Globus pallidus (tissue), 1 donor: Measurements from ENCODE around the gene LTBP2.

ENCODE experiments used
- DNase-seq: peaks from one replicate; pipeline ENCODE4 v3.0.0-alpha.2; 2015; ENCODE audit warnings: low spot score

LTBP2 gene

DNA sequence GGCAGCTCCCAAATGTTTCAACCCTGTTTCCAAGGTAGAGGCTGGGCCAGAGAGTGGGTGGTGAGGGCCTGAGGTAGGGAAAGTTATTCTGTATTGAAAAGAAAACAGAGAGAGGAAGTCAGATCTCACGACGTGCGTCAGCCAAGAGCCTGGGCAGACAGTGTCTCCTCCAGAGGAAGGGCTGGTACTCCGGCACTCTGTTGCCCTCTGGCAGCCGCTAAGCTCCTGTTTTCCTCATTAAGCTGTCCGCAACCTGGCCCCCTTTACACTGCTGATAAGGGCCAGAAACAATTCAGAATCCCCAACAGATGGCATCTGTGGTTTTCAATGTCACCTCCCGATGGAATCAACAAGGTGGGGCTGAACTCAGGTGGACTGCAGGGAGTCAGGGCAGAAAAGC lies 26.0 kb upstream of the LTBP2 start:
- DNase-seq: no peak

DNA sequence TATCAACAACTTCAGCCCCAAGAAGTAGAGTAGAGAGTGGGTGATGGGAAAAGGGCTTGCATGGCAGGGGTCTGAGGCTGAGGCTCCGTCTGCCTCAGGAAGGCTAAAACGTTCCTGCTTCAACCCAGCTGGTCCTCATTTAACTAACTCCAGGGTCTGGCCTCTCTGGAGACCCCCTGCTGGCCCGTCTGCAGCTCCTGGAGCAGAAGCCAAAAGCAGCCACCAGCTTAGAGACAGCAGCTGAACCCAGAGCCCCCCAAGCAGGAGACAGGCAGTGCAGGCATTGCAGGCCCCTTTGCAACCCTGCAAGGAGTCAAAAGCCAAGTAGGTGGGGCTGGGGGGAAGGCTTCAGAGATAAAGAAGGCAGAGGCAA lies 25.1 kb upstream of the LTBP2 start:
- no peak for DNase-seq

DNA sequence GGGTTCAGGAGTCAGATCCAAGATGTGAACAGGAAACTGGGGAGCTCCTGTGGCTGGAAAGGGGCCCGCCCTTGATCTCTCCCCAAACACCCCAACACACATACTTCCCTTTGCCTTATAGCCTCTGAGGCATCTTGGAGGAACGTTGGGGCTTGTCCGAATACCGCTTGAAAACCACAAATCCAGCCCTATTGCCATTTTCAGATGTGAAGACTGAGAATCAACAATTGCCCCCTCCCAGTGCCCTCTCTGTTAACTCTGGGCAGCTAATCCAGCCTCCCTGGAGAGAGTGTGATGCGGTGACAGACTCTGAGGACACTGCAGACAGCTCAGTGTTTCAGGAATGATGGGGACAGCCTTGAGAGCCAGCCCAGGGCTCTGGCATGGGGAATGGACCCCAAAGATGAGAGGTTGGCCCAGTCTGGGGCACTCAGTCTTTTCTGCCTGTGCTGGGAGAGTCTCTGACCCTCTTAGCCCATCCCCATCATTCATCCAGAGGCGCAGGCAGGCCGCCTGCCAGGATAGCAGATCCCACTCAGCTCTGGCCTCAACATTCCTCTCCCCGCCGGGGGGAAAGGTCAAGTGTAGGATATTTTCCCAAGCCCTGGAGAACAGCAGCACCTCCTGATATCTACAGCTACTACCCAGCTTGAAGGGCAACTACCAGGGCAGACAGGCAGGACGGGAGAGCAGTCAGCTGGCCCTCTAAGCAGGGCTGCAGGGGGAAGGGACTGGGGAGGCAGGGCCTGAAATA lies 24.6 kb upstream of the LTBP2 start:
- no peak for DNase-seq

DNA sequence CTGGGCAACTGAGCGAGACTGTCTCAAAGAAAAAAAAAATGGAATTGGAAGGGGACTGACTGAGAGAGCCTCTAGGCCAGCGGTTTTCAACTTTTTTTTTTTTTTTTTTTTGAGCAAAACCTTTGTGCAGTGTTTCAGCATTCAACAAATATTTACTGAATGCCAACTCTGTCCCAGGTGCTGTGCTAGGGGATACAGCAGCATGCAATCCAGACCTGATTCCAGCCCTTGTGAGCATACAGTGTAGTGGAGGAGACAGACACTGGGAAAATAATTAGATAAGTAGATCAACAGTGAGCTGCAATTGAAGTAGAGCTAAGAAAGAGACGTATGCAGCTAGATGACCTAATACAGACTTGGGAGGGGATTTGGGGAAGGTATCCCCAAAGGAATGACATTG lies 23.8 kb upstream of the LTBP2 start:
- DNase-seq: no peak

DNA sequence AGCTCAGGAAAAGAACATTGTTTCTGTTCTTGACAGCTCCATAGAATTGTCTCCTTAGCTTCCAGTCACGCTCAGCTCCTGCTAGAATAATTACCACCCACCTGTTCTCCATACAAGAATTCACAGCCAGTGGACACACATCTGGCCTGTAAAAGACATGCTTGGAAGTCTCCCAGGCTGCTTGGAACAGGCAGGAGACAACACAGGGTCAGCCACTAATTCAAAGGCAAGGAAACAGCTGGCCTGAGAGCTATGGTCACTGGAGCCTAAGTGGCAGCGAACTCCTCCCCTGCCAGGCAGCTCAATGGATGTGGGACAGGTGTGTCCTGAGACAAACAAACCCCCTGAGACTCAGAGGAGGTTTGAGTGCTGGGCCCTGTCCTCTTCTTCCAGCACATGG lies 22.9 kb upstream of the LTBP2 start:
- no peak for DNase-seq

DNA sequence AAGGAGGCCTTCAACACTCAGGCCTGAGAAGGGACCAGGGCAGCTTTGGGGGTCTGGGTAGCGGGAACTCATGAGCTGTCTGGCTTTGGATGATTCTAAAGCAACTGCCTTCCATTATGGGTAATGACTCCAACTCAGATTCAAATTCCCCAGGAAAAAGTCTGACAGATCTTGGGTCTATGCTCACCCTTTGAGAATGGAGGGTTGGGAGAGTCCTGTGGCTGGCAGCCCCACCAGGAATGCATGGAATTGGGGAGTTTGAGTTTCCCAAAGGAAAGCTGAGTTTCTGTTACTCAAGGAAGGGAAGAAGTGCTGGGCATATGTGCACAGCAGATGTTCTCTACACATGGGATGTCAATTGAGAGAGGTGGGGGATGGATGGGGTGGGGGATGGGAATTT lies 22.4 kb upstream of the LTBP2 start:
- DNase-seq: no peak

DNA sequence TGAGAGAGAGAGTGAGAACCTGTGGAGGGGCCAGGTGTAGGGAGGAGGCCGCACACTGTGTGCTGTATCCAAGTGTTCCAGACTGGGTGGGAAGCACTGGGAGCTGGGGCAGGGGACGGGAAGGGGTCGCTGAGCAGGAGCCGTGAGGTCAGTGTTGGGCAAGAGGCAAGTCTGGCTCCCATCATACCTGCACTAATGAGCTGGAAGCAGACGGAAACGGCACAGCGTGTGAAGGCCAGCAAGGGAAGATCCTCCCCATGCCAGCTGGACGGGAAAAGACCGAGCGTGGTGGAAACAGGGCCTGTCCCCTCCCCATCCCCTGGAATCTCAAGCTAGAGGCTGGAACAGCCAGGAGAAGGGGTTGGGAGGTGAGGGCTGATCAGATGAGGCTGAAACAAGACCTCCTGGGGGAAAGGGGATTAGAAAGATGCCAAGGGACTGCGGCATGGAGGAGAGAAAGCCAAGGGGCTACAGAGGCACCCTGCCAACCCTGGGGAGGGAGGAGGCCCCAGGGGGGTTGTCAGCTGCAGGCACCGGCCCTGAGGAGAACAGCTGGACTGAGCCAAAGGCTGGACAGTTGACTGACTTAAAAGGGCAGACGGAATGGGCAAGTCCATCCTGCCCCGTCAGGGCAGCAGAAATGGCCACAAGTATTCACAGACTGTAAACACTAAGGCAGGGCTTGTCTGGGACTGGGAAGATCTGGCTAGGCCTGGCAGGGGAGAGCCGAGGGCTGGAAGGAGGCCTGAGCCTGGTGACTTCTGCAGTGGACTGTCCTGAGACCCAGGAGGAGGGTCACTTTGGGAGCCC lies 19.0 kb upstream of the LTBP2 start:
- no peak for DNase-seq

DNA sequence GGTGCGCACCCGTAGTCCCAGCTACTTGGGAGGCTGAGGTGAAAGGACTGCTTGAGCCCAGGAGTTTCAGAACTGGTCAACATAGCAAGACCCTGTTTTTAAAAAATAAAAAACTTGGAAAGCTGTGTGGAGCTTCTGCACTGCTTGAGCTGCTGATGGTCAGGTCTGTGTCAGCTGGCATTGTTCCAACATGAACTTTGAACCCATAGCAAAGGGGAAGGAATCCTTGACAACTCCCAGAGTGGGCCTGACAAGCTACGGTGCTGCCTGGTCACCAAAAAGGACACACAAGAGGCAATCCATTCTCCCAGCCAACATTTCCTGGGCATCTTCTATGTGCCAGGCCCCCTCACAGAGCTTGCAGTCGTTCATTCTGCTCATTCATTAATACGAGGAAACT lies 16.4 kb upstream of the LTBP2 start:
- no peak for DNase-seq

DNA sequence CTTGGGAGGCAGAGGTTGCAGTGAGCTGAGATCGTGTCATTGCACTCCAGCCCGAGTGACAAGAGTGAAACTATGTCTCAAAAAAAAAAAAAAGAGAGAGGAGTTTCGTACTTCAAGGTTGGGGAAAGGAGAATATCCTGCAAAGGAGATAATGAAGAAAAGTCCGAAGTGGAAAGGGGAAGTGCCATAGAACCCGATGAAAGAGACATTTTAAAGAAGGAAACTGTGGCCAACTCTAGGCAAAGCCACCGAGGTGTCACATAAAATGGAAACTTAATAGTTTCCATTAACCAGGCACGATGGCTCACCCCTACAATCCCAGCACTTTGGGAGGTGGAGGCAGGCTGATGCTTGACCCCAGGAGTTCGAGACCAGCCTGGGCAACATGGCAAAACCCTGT lies 15.0 kb upstream of the LTBP2 start:
- DNase-seq: no peak

DNA sequence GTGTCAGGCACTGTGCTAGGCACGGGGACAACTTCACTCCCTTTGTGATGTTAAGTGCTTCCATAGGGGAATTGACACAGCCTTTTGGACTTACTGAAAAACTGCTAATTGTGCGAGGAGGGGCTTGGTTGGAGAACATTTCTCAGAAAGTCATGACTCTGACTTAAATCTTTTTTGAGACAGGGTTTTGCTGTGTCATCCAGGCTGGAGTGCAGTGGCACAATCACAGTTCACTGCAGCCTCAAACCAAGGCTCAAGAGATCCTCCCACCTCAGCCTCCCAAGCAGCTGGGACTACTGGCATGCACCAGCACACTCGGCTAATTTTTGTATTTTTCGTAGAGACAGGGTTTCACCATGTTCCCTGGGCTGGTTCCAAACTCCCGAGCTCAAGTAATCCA lies 10.2 kb upstream of the LTBP2 start:
- DNase-seq: no peak

DNA sequence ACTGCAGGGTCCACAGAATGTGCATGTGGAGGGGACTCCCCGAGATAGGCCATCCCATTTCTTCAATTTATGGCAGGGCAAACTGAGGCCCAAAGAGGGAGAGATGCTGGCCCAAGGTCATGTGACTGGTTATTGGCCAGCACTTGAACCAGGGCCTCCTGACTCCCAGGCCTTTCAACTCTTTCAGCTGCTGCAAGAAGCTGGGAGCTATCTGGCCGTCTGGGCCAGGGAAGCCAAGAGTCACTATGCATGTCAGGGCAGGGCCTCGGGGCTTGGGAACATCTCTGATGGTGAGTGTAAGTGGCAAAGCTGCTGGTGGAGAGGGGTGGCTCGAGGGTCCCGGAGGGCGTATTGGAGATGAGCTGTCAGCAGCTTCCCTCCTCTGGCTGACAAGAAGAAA lies 9.5 kb upstream of the LTBP2 start:
- DNase-seq: no peak

DNA sequence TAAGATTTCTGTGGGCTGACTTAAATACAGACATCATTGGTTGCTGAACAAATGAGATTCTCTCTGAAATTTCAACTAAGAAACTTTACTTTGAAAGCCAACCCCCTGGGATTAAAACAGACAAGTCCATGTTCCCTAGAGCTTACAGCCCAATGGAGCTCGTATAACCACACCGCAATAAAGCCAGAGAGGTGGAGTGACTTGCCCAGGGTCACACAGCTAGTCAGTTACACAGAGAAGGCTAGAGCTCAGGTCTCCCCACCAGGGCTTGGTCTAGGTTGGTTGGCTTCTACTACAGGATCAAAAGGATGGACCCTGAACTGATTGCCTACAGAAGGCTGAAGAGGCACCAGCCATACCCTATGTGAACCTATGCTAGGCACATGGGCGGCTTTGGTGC lies 8.9 kb upstream of the LTBP2 start:
- DNase-seq: no peak

DNA sequence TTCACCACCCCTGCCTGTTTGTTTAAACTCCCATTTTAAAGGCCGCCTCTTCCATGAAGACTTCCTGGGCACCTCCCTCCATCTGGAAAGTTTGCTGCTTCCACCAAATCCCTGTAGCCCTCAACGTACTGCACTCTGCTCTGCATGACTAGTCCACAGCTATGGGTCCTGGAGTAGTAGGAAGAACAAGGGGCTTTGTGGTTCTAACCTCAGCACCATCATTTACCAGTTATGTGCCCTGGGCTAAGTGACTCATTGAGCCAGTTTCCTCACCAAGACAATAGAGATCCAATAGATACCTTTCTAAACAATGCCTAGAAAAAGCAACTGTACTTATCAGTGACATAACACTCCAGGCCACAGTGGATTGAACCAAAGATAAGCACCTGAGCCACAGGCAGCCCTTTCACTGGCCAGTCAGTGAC lies 8.5 kb upstream of the LTBP2 start:
- DNase-seq: no peak

DNA sequence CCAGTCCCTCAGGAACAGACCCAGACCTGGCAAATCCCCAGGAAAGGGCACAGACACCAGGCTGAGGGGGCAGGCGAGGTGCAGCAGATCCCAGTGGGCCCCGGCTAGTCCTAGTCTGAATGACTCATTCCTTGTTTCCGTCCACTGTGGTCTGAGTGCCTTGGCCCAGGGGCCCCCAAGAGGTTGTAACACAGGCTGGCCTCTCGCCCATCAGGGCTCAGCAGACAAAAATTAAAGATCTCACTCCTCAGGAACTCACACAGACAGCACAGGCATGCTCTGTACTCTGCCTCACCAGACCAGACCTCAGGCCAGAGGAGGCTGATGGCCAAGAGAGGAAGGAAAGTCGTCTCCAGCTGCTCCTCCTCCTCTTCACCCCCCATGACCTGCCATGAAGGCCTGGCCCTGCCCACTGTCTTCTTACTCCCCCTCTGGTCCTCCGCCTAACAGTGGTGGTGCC lies 7.7 kb upstream of the LTBP2 start:
- no peak for DNase-seq

DNA sequence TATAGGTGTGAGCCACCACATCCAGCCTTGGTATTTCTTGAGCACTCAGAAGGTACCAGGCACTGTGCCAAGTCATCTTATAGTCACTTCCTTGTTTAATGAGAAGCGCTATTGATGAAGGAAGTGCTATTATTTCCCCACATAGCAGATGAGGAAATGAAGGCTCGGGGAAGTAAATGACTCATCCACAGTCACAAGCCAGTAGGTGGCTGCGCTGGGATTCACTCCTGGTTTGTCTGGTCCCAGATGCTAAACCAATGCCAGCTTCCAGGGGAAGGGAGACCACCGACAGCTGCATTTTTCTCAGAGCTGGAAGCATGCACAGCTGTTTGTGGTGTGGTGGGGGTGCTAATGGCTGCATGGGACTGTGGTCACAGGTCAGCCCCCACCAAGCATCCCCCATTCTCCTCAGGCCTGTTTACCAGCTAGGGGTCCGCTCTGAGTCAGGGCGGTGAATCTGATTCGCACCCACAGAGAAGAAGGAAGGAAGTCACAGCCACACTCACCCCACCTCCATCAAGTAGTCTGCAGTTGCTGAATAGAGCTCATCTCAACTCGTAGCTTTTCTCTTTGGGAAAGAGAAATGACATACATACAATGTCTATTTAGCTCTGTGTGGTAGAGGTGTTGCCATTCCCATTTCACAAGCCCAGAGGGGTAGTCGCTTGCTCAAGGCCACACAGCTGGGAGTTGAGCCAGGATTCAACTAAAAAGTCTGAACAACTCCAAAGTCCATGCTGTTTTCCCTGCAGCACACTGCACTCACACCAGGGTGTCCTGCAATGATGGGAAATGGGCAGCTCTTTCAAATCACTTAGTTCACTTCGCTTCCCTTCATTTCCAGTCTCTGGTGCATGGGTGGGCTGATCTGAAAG lies 6.3 kb upstream of the LTBP2 start:
- DNase-seq: no peak

DNA sequence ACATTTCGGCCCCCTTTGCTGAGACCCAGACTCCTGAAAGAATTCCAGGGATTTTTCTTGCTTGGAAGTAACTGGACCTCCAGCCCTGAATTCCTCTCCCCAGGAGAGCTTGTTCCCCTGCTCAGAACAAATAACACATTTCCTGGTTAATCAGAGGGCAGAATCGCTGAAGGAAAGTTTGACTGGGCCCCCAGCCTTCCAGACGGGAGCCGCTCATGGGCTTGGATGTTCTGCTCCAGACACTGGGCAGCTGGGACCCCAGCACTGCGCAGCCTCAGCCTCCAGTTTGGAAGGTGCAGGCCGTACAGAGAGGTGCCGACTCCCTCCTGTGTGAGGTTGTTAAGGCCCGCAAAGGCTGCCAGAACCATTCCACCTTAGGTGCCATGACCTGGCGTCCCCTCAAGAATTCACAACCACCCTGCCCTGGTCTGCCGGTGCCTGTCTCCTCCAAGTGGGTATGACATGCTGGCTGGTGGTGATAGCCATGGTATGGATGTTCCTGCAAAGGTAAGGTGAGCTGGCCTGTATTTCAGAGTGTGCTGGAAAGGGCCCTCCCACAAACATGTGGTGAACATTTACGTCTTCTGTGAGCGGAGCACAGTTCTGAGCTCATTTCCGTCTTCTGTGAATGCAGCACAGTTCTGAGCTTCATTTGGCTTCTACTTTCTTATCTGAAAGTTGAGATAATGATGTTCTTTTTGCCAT lies 5.1 kb upstream of the LTBP2 start:
- DNase-seq: no peak

DNA sequence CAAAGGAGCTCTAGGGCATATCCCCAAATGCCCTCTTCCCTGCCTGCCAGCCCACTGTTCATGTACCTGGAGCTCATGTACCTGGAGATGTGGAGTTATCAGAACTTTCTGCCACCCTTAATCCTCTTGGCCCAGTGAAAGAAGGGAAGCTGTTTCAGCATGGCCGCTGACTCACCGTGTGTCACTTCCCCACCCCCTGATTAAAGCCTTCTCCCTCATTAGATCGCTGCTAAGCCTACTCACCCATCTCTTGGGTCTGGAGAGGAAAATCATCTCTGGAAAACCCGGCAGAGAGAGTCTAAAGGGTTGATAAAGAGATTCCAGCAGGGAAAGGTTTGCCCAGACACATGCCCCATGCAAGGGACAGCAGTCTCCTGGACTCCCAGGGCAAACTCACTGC lies 4.5 kb upstream of the LTBP2 start:
- DNase-seq: no peak

DNA sequence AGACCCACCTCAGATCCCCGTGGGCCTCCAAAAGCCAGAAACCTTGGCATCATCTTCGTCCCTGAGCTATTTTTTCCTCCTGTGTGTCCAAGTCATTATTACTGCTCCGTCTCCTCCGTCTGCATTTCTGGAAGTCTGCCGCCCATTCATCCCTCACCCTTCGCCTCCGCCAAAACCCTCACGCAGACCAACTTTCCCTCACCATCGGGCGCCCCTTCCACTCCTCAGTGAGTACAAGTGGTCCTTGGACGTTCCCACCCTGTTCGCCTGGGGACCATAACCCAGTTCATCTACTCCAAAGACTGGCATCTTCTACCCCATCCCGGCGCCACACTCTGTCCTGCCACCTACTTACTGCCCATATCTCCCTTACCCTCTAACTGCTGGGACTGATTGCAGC lies 3.7 kb upstream of the LTBP2 start:
- DNase-seq: no peak

DNA sequence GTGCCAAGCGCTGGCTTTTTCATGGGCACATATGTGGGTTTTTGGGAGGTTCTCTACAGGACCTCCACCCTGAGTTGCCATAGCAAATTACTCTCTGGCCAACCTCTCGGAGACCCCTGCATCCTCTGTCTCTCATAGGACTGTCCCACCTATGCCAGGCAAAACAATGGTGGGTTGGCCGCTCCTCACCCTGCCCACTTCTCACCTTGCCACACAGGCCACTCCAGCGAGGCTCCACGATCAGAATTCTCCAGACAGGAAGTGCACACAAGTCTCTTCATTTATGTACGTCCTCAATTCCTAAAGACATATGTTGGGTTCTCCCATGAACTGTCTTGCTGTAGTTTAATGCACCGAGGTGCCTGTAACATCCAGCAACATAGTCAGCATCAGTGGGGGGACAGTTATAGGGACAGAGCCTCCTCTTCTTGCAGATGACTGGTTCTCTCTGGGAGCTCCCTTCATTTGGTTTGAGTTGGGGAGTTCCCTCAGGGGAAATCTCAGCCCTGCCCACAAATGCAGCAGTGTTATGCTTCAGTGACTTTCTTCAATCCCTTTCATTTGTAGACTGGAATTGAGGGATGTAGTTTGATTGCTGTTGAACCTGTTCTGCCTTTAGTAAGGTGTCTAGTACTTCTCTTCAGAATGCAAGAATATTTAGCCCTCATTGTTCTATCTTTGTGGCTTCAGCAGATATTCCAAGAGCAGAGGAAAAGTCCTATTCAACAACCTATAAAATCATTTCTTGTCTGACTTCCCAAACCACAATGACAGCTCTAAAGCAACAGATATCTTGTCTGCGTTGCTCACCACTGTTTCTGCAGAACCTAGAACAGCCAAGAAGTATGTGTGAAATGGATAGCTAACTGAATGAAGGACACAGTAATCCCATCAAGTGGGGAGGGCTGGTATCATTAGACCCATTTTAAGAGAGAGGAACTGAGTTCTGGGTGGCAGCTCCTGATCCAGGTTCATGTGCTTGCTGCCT lies 2.8 kb upstream of the LTBP2 start:
- DNase-seq: no peak

DNA sequence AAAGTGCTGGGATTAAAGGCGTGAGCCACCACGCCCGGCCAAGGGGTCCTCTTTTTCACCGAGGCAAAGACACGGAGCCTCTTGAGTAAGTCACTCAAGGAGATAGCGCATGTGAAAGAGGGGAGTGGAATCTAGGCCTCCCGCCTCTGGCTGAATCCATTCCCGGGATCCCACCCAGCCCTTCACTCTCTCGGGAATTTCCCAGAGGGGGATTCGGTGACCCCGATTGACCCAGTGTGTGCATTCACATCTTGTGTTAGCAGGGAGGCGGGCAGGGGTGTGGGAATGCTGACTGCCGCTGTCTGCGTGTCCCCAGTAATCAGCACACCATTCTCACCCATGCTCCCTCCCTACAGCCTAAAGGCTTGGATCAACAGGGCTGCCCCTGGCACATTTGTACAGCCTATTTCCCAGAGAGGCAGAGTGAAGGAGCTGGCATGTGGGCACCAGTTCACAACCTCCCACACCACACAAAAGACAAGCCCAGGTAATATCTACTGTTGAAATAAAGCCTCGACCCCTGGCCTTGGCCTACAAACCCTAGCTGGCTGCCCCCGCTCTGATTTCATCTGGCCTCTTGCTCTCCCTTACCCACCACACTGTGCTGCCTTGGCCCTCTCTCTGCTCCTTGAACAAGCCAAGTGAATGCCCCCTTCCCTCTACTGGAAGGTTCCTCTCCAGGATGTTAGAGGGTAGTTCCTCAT lies 1.3 kb upstream of the LTBP2 start:
- DNase-seq: no peak
